Loucy (cell line): Measurements from ENCODE around the gene SQOR.

Source experiments
- H2AFZ ChIP-seq: fragments of 200-600 bp; sonication (generic); 2 replicates; pipeline ENCODE4 v1.6.0; 2016; ENCODE audit warnings: antibody characterized with exemption, mild to moderate bottlenecking, low read length, moderate library complexity
- H3F3A ChIP-seq: fragments of 200-600 bp; 2 replicates; pipeline ENCODE4 v1.6.0; 2016; ENCODE audit warnings: antibody characterized with exemption, low read depth, mild to moderate bottlenecking
- H3K27me3 ChIP-seq: fragments of 200-600 bp; sonication (generic); 2 replicates; pipeline ENCODE4 v1.6.1; 2014; ENCODE audit warnings: low read length, mild to moderate bottlenecking; ENCODE audit not compliant: insufficient read depth, poor library complexity, severe bottlenecking
- H3K36me3 ChIP-seq: fragments of 200-600 bp; sonication (generic); 2 replicates; pipeline ENCODE4 v1.6.1; 2016; ENCODE audit warnings: low read length; ENCODE audit not compliant: insufficient read depth
- H3K4me1 ChIP-seq: fragments of 200-600 bp; sonication (generic); 2 replicates; pipeline ENCODE4 v1.5.1; 2014; ENCODE audit warnings: low read length, mild to moderate bottlenecking; ENCODE audit not compliant: insufficient read depth, poor library complexity, severe bottlenecking
- H3K4me2 ChIP-seq: fragments of 200-600 bp; sonication (generic); 2 replicates; pipeline ENCODE4 v1.6.0; 2014; ENCODE audit warnings: antibody characterized with exemption, low read length, low read depth, mild to moderate bottlenecking; ENCODE audit not compliant: poor library complexity, severe bottlenecking
- H3K4me3 ChIP-seq: fragments of 200-600 bp; sonication (generic); 2 replicates; pipeline ENCODE4 v1.5.1; 2014; ENCODE audit warnings: low read length, mild to moderate bottlenecking, mixed read lengths; ENCODE audit not compliant: poor library complexity, severe bottlenecking
- H3K79me2 ChIP-seq: fragments of 200-600 bp; sonication (generic); 2 replicates; pipeline ENCODE4 v1.6.1; 2014; ENCODE audit warnings: low read length; ENCODE audit not compliant: insufficient read depth
- H3K9ac ChIP-seq: fragments of 200-600 bp; sonication (generic); 2 replicates; pipeline ENCODE4 v1.6.0; 2014; ENCODE audit warnings: mild to moderate bottlenecking, low read depth, low read length, moderate library complexity; ENCODE audit not compliant: poor library complexity, severe bottlenecking
- H3K9me2 ChIP-seq: fragments of 200-600 bp; sonication (generic); replicated peaks from 2 replicates; pipeline ENCODE4 v1.6.1; 2016; ENCODE audit warnings: low read depth, low read length, mixed read lengths
- H3K9me3 ChIP-seq: fragments of 200-600 bp; sonication (generic); 2 replicates; pipeline ENCODE4 v1.6.1; 2014; ENCODE audit warnings: mild to moderate bottlenecking, antibody characterized with exemption, low read length, low read depth; ENCODE audit not compliant: insufficient read depth
- H4K20me1 ChIP-seq: fragments of 200-600 bp; sonication (generic); 2 replicates; pipeline ENCODE4 v1.6.0; 2014; ENCODE audit warnings: antibody characterized with exemption, low read length, mild to moderate bottlenecking; ENCODE audit not compliant: insufficient read depth, poor library complexity, severe bottlenecking
- CTCF ChIP-seq: fragments of 200-600 bp; sonication (generic); conservative IDR thresholded peaks from 2 replicates; pipeline ENCODE4 v1.5.1; 2014; ENCODE audit warnings: mild to moderate bottlenecking, antibody characterized with exemption, low read length
- EZH2phosphoT487 ChIP-seq: fragments of 200-600 bp; IDR thresholded peaks from 2 replicates; pipeline ENCODE4 v1.6.1; 2018; ENCODE audit warnings: antibody characterized with exemption, mild to moderate bottlenecking, moderate library complexity, borderline replicate concordance

SQOR gene

GRCh38 chr15:45704329-45705249 lies 69.8 kb downstream of the SQOR start:
- Histone ChIP-seq H3K9me3 (no peaks in the 10 kb centered on the region), H3K9ac (no peak overlapping the region), H3K9me2 (no peaks in the 10 kb centered on the region), H3F3A (no peaks in the 10 kb centered on the region), H3K4me1 (peaks cover 7% of the 10 kb centered on the region), H2AFZ (peak overlapping the region; percentile 96), H3K4me2 (peak overlapping the region; percentile 59), H3K79me2 (no peaks in the 10 kb centered on the region), H3K36me3 (no peaks in the 10 kb centered on the region), H3K4me3 (peak overlapping the region; percentile 66), H3K27me3 (no peaks in the 10 kb centered on the region), H4K20me1 (no peaks in the 10 kb centered on the region)
- no peak for TF ChIP-seq EZH2phosphoT487
- no peak for TF ChIP-seq CTCF

GRCh38 chr15:45705510-45706473 lies 71.0 kb downstream of the SQOR start:
- TF ChIP-seq EZH2phosphoT487 (no peak), CTCF (peak; percentile 84)
- Histone ChIP-seq H3K9ac (peak overlapping the region; percentile 8), H3F3A (no peaks in the 10 kb centered on the region), H3K79me2 (no peaks in the 10 kb centered on the region), H3K4me3 (peak overlapping the region; percentile 66), H3K4me1 (peaks cover 7% of the 10 kb centered on the region), H3K4me2 (peak overlapping the region; percentile 59), H4K20me1 (no peaks in the 10 kb centered on the region), H3K36me3 (no peaks in the 10 kb centered on the region), H2AFZ (peak overlapping the region; percentile 96), H3K9me3 (no peaks in the 10 kb centered on the region), H3K27me3 (no peaks in the 10 kb centered on the region), H3K9me2 (no peaks in the 10 kb centered on the region)

- Histone ChIP-seq H3K79me2 (no peaks in the 10 kb centered on the region), H3K9me2 (no peaks in the 10 kb centered on the region), H3K27me3 (no peaks in the 10 kb centered on the region), H4K20me1 (no peaks in the 10 kb centered on the region), H3K36me3 (no peaks in the 10 kb centered on the region), H3K4me2 (no peak overlapping the region), H3K4me1 (peaks cover 4% of the 10 kb centered on the region), H3F3A (no peaks in the 10 kb centered on the region), H3K9me3 (no peaks in the 10 kb centered on the region), H3K9ac (no peak overlapping the region), H2AFZ (no peak overlapping the region), H3K4me3 (no peak overlapping the region)
- TF ChIP-seq EZH2phosphoT487 = no peak
Observed at GRCh38 chr15:45710657-45711056, 75.8 kb downstream of the SQOR start.
